ENCODE results near the gene MRNIP.
"Not testable (repeated sequence)": the region's sequence is repeated elsewhere in the genome, so short reads cannot be mapped to it uniquely, and the experiment has no call there.

The MRNIP gene

DNA sequence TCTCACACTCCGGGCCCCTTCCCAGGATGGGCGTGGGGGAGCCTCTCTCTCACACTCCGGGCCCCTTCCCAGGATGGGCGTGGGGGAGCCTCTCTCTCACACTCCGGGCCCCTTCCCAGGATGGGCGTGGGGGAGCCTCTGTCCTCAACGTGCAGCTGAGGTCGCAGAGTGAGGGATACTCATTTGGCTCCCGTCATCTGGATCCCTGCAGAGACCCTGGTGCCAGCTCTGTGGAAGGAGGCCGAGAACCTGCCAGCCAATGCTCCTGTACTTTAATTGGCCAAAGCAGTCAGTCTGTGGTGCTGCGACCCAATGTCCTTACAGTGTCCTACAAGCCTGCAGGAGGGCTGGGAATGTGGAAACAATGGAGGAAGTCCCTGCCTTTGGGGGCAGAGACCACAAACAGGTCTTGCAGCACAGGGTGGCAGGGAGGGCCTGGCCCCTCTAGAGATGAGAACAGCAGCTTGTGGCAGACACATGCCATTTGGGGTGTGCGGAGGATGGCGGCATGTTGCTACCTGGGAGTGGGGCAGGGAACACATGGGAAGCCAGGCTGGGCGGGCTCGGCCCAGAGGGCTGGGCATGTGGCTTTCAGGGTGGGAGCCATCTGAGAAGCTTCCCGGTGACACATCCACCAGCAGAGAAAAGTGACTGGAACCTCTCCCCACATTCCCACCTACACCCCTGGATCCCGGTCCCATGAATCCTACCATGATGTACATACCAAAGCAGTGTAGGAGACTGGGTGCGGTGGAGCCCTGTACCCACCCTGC lies 13.6 kb upstream of the MRNIP start:
- in situ Hi-C loops (cut with HindIII; ENCODE audit: low sequenced_read_pairs), result no loop called here

- in situ Hi-C loops (cut with HindIII; ENCODE audit: low sequenced_read_pairs), result not testable (repeated sequence)
Measured at GRCh38 chr5:179871533-179871932, 12.9 kb upstream of the MRNIP start.

- in situ Hi-C loops (cut with HindIII; ENCODE audit: low sequenced_read_pairs), result no loop called here
Measured at GRCh38 chr5:179870952-179871351, 12.3 kb upstream of the MRNIP start.

DNA sequence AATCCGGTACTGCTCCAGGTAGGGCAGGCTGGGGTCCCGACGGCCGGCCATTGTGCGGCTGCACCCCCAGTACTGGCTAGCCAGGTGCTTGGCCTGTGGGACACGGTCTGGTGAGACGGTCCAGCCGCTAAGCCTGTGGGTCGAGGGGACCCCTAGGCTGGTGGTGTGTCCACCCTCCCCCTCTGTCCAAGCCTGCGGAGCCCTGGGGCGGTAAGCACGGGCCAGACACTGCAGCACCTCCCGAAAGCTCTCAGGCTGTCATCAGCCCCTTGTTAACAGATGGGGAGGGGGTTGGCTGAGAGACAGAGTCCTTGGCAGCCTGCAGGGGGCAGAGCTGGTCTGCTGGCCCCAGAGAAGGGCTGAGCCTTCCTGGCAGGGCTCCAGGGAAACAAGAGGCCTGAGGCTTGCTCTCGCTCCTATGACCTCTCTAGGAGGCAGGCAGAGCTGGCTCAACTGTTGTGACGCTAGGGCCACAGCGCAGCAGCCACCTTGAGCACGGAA lies 11.8 kb upstream of the MRNIP start:
- in situ Hi-C loops (cut with HindIII; ENCODE audit: low sequenced_read_pairs), result no loop called here

DNA sequence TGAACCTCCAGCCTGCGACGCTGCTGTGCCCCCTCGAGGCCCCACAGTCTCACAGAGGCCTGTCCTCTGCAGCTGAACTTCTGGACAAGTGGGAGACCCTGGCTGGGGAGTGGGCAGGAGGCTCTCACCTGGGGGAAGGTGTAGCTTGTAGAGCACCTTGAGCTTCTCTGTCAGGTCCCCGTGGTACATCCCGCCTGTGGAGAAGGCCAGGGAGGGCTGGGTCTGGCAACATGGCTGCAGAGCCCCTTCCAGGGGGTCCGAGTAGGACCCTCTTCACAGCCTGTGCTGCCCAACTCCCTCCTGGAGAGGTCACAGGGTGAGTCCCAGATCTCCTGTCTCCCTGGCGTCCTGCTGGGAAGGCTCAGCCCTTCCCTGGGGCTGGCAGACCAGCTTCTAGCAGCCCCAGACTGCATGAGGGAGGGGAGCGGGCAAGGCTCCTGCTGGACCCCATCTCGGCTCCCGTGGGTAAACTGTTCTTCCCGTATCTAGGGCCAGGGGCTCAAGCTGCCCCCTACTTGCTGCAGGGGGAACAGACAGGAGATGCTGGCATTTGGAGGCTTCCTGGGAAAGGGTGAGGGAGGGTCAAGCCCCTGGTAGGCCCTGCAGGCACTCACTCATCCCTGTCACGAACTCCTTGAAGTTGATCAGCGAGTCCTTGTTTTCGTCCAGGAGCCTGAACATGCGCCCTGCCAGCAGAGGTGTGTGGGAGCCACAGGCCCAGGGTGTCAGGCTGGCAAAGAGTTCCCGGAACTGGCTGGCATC lies 11.2 kb upstream of the MRNIP start:
- in situ Hi-C loops (cut with HindIII; ENCODE audit: low sequenced_read_pairs), result no loop called here

DNA sequence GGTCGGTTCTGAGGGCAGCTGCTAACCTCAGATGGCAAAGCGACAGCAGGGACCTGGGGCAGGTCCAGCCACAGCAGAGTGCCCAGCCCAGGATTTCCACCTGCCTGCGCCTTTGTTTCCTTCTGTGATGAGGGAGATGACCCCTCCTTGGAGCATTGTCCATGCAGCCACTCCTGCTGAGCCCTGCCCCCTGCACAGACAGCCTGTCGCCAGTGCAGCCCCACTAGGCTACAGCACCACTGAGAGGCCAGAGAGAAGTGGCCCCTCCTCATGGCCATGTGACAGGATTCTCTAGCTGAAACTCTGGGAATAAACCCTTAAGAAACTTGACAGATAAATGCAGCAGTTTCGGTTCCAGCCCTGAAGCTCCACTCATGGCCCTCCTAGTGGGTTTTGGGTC lies 10.5 kb upstream of the MRNIP start:
- in situ Hi-C loops (cut with HindIII; ENCODE audit: low sequenced_read_pairs), result no loop called here

DNA sequence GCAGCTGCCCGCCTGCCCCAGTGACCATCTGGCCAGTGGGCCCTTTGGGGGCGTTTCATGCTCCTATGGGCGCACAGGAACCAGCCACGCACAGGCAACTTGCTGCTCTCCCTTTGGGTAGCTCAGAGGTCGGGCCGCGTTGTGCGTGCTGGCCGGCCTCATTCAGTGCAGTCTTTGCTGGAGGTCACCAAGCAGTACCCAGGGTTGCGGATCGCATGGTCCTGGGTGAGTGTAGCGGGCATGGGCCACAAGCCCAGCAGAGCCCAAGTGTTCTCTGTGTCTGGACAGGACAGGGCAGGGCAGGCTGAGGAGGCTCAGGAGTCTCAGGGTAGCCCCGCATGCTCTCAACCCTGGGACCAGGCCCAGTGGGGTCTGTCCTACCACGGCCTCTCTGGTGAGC lies 9.9 kb upstream of the MRNIP start:
- in situ Hi-C loops (cut with HindIII; ENCODE audit: low sequenced_read_pairs), result no loop called here

GRCh38 chr5:179867476-179867875 lies 8.9 kb upstream of the MRNIP start:
- in situ Hi-C loops (cut with HindIII; ENCODE audit: low sequenced_read_pairs), result no loop called here

DNA sequence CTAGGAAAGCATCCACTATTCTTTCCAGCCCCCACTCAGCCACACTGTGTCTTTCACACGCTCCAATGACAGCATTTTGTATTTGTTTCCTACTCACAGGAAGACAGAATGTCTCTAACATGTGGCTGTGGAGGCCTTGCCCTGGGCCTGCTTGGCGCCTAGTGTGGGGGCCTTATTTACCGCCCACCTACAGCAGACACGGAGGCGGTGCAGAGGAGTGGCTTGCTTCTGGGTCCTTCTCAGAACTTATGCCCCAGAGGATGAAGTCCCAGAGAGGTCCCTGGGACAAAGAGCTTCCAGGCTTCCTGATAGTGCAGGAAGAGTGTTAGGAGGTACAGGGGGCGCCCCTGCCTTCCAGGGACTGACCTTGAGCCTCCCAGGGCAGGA lies 8.5 kb upstream of the MRNIP start:
- in situ Hi-C loops (cut with HindIII; ENCODE audit: low sequenced_read_pairs), result no loop called here

GRCh38 chr5:179866241-179867078 lies 7.8 kb upstream of the MRNIP start:
- in situ Hi-C loops (cut with HindIII; ENCODE audit: low sequenced_read_pairs), result no loop called here

DNA sequence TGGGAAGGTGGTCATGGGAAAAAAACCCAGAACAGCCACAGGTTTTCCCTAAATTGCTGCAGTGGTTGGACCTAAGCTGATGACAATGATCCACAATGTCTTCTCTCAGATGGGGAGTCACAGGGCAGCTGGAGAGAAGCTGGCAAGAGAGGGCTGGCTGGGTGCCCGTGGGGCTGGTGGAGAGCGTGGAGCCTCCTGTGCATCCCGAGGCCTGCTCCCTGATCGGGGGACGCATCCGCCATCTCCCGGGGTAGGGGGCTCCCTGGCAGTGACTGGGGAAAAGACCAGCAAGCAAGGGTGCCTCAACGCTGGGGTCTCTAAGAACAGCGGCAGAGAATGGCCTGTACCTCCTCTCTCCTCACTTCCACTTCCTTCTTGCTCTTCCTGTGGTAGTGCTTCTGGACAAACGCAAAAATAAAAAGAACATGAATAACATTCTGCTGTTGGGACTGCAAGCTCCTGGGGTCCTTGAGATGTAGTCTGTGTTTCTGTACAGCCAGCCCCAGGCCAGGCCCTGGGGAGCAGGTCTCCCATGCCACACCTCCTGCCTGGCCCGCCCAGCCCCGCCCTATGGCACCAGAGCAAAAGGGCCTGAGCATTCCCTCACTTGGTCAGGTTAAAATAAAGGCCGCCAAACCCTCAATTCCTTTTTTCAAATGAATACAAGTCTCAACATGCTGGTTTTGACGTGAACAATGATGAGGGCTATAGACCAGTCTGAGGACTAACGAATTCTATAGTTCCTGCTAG lies 7.0 kb upstream of the MRNIP start:
- in situ Hi-C loops (cut with HindIII; ENCODE audit: low sequenced_read_pairs), result no loop called here

DNA sequence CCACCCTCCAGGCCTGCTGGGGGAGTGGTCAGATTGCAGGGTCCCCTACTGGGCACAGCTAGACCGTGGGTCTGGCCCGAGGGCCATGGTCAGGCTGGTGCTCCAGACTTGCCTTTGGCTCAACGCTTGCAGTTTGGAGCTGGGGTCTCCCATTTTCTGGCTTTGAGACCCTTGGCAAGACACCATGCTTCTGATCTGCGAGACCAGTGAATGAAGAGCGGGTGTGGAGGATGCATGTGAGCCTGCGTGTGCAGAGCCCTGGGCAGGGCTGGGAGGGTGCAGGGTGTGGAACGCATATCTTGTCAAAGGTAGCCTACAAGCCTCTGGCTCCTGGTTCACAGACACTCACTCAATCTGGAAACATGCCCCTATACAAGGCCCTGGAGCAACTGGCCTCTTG lies 6.1 kb upstream of the MRNIP start:
- in situ Hi-C loops (cut with HindIII; ENCODE audit: low sequenced_read_pairs), result no loop called here

GRCh38 chr5:179863449-179864085 lies 5.0 kb upstream of the MRNIP start:
- in situ Hi-C loops (cut with HindIII; ENCODE audit: low sequenced_read_pairs), result no loop called here

- in situ Hi-C loops (cut with HindIII; ENCODE audit: low sequenced_read_pairs), result no loop called here
Measured at GRCh38 chr5:179862891-179863290, 4.3 kb upstream of the MRNIP start.

- in situ Hi-C loops (cut with HindIII; ENCODE audit: low sequenced_read_pairs), result no loop called here
Measured at GRCh38 chr5:179862296-179862695, 3.7 kb upstream of the MRNIP start.

DNA sequence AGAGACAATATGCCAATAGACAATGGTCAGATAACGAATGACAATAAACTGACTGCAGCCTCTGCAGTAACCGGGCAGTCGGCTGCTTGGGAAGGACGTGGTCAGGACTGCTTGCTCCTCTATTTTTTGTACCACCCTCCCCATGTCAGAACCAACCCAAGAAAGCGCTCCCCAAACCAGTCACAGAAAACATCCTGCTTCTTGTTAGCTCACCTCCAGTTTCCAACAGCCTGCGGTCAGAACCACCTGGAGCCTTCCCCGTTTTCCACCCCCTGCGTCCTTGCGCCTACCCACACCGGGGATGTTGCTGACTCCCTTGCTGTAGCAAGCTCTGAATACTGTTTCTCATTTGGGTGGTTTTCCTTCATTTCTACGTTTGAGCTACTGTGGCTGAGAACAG lies 1.7 kb upstream of the MRNIP start:
- in situ Hi-C loops (cut with HindIII; ENCODE audit: low sequenced_read_pairs), result no loop called here

DNA sequence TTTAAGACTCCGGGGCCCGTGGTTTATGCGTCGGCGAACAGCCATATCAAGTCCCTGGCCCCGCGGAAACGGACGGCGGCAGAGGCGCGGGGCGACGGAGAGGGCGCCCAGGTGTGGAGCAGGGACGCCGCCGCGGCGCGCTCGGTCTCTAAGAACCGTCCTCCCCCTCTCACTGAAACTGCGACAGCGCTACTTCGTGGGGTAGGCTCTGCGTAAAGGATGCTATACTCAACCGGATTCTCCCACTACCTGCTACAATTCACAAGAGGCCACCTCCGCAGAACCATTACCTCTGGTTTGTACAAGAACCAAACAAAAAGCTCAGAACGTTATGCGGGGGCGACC lies 404 bp downstream of the MRNIP start:
- in situ Hi-C loops (cut with HindIII; ENCODE audit: low sequenced_read_pairs), result no loop called here

- in situ Hi-C loops (cut with HindIII; ENCODE audit: low sequenced_read_pairs), result no loop called here
Measured at GRCh38 chr5:179854356-179854755, 4.3 kb downstream of the MRNIP start.

DNA sequence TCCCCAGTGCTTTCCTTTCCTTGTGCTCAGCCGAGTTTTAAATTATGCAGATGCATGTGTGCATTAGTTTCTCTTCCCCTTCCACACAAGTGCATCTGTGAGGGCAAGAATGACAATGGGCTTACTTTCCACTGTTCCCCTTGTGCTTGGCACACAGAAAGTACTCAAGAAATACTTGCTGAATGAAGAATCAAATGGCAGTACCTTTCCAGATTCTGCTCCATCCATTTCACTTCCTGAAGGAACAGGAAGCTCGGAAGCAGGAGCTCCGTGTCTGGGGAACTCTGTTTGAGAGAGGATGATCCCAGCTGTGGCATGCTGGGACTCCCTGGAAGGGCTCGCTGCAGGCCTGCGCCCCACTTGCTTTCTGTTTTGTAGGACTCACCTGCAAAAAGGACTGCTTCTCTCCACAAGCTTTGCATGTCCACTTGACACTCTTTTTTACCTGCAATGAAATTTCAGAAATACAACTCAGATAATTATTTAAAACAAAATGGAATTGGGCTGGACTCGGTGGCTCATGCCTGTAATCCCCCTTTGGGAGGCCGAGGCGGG lies 5.5 kb downstream of the MRNIP start:
- in situ Hi-C loops (cut with HindIII; ENCODE audit: low sequenced_read_pairs), result no loop called here

DNA sequence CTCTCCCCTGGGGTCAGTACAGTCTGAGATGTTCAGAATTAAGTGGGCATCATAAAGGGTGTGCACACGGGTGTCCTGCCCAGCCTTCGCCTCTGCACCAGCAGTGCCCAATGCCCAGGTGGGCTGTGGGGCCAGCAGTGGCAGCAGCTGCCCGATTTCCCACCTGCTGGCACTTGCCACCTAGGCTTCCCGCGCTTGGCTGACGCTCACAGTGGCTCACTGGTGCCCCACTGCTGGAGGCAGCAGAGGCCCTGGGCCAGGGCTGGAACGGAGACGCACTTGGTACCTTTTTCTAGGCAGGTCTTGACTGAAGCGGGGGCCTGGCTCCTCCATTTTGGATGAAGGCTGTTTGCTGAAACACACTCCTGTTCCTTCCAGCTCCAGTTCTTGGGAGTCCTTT lies 17.0 kb downstream of the MRNIP start:
- in situ Hi-C loops (cut with HindIII; ENCODE audit: low sequenced_read_pairs), result no loop called here
